IPS-15b (cell line): Measurements from ENCODE around the gene ANO1.

Source experiments
- H3K27me3 ChIP-seq: one replicate; pipeline ENCODE4 v1.6.1; 2013; ENCODE audit warnings: low read length; ENCODE audit not compliant: control insufficient read depth, insufficient read depth
- H3K36me3 ChIP-seq: one replicate; pipeline ENCODE4 v1.6.1; 2013; ENCODE audit warnings: low read length; ENCODE audit not compliant: control insufficient read depth, insufficient read depth
- H3K4me1 ChIP-seq: one replicate; pipeline ENCODE4 v1.6.1; 2013; ENCODE audit warnings: mild to moderate bottlenecking, low read length; ENCODE audit not compliant: control insufficient read depth, insufficient read depth
- H3K4me3 ChIP-seq: one replicate; pipeline ENCODE4 v1.5.1; 2013; ENCODE audit warnings: low read depth, low read length
- H3K9ac ChIP-seq: one replicate; pipeline ENCODE4 v1.6.1; 2013; ENCODE audit warnings: low read depth, mild to moderate bottlenecking, low read length
- H3K9me3 ChIP-seq: one replicate; pipeline ENCODE4 v1.6.1; 2013; ENCODE audit warnings: mild to moderate bottlenecking, low read length; ENCODE audit not compliant: control insufficient read depth, insufficient read depth

ANO1 gene

DNA sequence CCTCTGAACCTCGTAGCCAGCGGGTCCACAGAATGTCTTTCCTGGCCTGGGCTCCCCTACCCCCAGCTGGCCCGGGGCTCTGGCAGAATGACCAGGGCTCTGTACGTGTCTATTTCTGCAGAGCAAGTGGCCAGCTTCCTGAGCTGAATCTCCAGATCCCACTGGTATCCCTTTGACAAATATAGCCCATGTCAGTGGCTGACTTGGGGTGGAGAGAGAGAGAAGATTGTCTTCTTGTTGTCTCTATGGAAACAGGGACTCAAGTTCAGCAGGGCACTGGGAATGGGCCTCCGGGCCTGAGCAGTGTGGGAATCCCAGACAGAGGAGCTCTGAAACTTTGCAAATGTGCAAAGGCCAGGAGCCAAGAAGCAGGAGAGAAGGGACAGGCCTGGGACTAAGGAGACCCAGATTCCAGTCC is 33.9 kb downstream of the ANO1 start:
- no peaks in the 10 kb centered on the region for H3K4me1 ChIP-seq
- no peak overlapping the region for H3K4me3 ChIP-seq
- no peaks in the 10 kb centered on the region for H3K9me3 ChIP-seq
- H3K9ac ChIP-seq: no peak overlapping the region
- no peaks in the 10 kb centered on the region for H3K27me3 ChIP-seq
- H3K36me3 ChIP-seq: no peaks in the 10 kb centered on the region

GRCh38 chr11:70113801-70114200 is 35.7 kb downstream of the ANO1 start:
- H3K4me3 ChIP-seq: no peak overlapping the region
- H3K27me3 ChIP-seq: no peaks in the 10 kb centered on the region
- H3K9ac ChIP-seq: no peak overlapping the region
- H3K4me1 ChIP-seq: no peaks in the 10 kb centered on the region
- no peaks in the 10 kb centered on the region for H3K36me3 ChIP-seq
- H3K9me3 ChIP-seq: no peaks in the 10 kb centered on the region

DNA sequence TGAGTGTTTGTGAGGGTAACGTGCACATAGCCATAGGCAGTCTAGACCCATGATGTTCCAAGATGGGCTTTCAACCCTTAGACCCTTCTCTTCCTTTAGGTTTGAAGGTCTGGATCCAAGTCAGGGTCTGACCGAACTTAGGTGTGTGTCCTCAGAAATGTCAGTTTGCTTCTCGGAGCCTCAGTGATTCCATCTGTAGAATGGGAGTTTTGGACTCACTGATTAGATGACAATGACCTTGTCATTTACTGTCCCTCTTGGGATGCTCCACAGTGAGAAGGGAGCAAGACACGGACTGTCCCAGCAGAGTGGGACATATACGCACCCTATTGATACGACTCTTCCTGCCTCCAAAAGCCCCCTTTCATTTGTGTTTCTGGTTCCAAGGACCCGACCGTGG is 37.7 kb downstream of the ANO1 start:
- Histone ChIP-seq H3K36me3 (no peaks in the 10 kb centered on the region), H3K9me3 (no peaks in the 10 kb centered on the region), H3K4me1 (no peaks in the 10 kb centered on the region), H3K27me3 (no peaks in the 10 kb centered on the region), H3K9ac (no peak overlapping the region), H3K4me3 (no peak overlapping the region)

DNA sequence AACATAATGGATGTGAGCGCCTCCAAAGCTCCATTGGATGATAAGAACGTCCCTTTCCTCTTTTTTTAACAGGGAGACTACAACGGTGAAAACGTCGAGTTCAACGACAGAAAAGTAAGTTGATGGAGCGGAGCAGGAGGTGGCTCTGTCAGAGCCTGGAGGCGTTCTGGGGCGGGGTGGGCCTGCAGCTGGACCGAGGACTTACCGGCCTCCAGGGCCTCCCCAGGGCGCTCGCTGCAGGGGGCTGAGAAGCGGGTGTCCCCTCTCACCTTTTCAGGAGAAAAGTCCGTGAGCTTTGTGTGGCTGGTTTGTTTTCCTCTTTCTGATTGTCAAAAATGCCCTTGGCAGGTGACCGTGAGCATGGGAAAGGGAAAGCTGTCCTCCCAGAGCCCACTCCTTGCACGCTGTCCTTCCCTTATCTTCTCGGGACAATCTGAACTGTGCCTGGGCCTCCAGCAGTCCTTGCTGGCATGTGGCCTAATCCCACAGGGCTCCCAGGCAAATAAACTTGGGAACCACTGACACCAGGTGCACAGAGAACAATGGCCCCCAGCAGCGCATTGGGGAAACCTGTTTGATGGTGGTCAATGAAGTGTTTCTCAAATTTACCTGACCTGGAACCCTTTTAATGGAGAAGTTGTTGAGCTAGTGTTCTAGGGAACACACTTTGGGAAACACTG is 38.4 kb downstream of the ANO1 start:
- Histone ChIP-seq H3K36me3 (no peaks in the 10 kb centered on the region), H3K9ac (no peak overlapping the region), H3K9me3 (no peaks in the 10 kb centered on the region), H3K4me1 (no peaks in the 10 kb centered on the region), H3K4me3 (no peak overlapping the region), H3K27me3 (no peaks in the 10 kb centered on the region)

GRCh38 chr11:70117567-70118145 is 39.5 kb downstream of the ANO1 start:
- Histone ChIP-seq H3K9me3 (no peaks in the 10 kb centered on the region), H3K27me3 (no peaks in the 10 kb centered on the region), H3K36me3 (no peaks in the 10 kb centered on the region), H3K9ac (no peak overlapping the region), H3K4me3 (no peak overlapping the region), H3K4me1 (no peaks in the 10 kb centered on the region)

GRCh38 chr11:70118642-70119041 is 40.5 kb downstream of the ANO1 start:
- H3K36me3 ChIP-seq: no peaks in the 10 kb centered on the region
- H3K27me3 ChIP-seq: no peaks in the 10 kb centered on the region
- no peak overlapping the region for H3K9ac ChIP-seq
- no peaks in the 10 kb centered on the region for H3K9me3 ChIP-seq
- H3K4me1 ChIP-seq: no peaks in the 10 kb centered on the region
- no peak overlapping the region for H3K4me3 ChIP-seq

DNA sequence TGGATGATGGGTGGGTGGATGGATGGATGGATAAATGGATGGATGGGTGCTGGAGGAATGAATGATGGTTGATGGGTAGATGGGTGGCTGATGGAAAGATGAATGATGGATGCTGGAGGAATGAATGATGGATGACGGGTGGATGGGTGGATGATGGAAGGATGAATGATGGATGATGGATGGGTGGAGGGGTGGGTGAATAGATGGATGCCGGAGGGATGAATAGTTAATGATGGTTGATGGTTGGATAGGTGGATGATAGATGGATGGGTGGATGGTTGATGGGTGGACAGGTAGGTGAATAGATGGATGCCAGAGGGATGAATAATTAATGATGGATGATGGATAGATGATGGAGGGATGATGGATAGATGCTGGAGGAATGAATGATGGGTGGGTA is 41.4 kb downstream of the ANO1 start:
- Histone ChIP-seq H3K4me1 (no peaks in the 10 kb centered on the region), H3K9ac (no peak overlapping the region), H3K4me3 (no peak overlapping the region), H3K9me3 (no peaks in the 10 kb centered on the region), H3K36me3 (no peaks in the 10 kb centered on the region), H3K27me3 (no peaks in the 10 kb centered on the region)

GRCh38 chr11:70120674-70121073 is 42.6 kb downstream of the ANO1 start:
- H3K4me3 ChIP-seq: no peak overlapping the region
- H3K9ac ChIP-seq: no peak overlapping the region
- H3K36me3 ChIP-seq: no peaks in the 10 kb centered on the region
- H3K27me3 ChIP-seq: no peaks in the 10 kb centered on the region
- H3K9me3 ChIP-seq: no peaks in the 10 kb centered on the region
- no peaks in the 10 kb centered on the region for H3K4me1 ChIP-seq

DNA sequence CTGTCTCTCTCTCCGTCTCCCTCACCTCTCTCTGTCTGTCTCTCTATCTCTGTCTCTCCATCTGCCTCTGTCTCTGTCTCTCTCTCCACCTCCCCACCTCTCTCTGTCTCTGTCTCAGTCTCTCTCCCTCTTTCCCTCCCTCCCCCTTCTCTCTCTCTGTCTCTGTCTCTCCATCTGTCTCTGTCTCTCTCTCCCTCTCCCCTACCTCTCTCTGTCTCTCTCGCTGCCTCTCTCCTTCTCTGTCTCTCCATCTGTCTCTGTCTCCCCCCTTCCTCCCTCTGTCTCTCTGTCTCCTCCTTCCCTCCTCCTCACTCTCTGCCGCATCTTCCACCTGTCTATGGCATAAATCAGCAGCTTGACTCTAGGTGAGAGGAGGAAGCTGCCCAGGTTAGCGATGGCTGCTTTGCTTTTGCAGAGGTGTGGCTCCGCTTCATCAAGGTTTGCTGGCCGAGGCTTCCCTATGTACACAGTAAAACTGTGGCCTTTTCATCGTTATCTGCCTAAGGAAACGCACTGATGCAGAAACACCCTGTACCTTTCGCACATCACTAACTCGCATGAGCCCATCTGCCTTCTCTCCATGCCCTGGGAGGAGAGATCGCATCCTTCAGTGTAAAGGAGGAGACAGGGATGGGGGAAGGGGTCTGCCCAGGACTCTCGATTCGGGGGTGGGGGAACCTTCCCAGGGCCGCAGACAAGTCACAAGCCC is 44.5 kb downstream of the ANO1 start:
- H3K27me3 ChIP-seq: no peaks in the 10 kb centered on the region
- no peaks in the 10 kb centered on the region for H3K36me3 ChIP-seq
- no peak overlapping the region for H3K9ac ChIP-seq
- H3K9me3 ChIP-seq: no peaks in the 10 kb centered on the region
- no peak overlapping the region for H3K4me3 ChIP-seq
- H3K4me1 ChIP-seq: no peaks in the 10 kb centered on the region

DNA sequence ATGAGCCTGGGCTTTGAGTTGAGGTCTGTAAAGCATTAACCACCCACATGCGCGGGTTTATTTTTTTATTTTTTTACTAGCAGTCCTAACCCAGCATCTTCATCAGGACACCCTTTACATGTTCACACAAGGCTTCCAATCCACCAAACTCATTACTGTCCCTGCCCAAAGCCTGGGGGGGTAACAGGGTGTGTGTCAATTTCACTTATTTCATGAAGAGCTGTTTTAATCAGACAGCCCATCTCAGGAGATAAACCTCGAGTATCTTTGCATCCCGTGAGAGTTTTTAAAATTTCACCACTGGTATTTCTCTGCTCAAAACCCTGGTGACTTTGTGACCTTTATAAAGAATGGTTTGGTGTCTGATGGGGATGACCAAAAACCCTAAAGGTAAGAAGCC is 45.6 kb downstream of the ANO1 start:
- no peak overlapping the region for H3K9ac ChIP-seq

GRCh38 chr11:70124321-70125000 is 46.3 kb downstream of the ANO1 start:
- no peaks in the 10 kb centered on the region for H3K9me3 ChIP-seq
- peaks cover 12% of the 10 kb centered on the region for H3K4me1 ChIP-seq
- H3K4me3 ChIP-seq: no peak overlapping the region
- H3K36me3 ChIP-seq: no peaks in the 10 kb centered on the region
- no peak overlapping the region for H3K9ac ChIP-seq
- H3K27me3 ChIP-seq: no peaks in the 10 kb centered on the region

More for the DNA sequence above, 45.6 kb downstream of the ANO1 start:
- H3K9me3 ChIP-seq: no peaks in the 10 kb centered on the region
- peaks cover 8% of the 10 kb centered on the region for H3K4me1 ChIP-seq
- H3K36me3 ChIP-seq: no peaks in the 10 kb centered on the region
- H3K27me3 ChIP-seq: no peaks in the 10 kb centered on the region
- H3K4me3 ChIP-seq: no peak overlapping the region
